ENCODE data around the gene CD63. TPM values are rescaled to one million over a fixed set of nuclear protein-coding genes. Genes with fewer than 3 reads are reported as not detected.

CD63 gene
- total RNA-seq, 3 donors from 2014 or later, result 540 to 910 (median 777) TPM

GRCh38 chr12:55728186-55728938, 447 bp downstream of the CD63 start:
- H3K9me3 ChIP-seq, result no peaks in the 10 kb centered on the region
- no peaks in the 10 kb centered on the region for H3K27me3 ChIP-seq
- H3K4me1 ChIP-seq, result peaks cover 9 to 13% of the 10 kb centered on the region in 2 donors
- peak in 1 of 2 donors; percentile 78 for DNase-seq (ENCODE audit: low spot score in 2 of 2)
- peak overlapping the region; percentile 96 to 98 for H3K27ac ChIP-seq
- intact Hi-C loops (cut with DNase I; ENCODE audit: low total_unique reads), result no loop called here
- peak overlapping the region; percentile 75 to 89 (median 87) for H3K4me3 ChIP-seq
- no peaks in the 10 kb centered on the region for H3K36me3 ChIP-seq
- TF ChIP-seq POLR2A (IDR thresholded peaks at IDR 0.05), result no peak
- peak in 1 of 3 donors; percentile 8 for TF ChIP-seq CTCF (IDR thresholded peaks at IDR 0.05)
- TF ChIP-seq POLR2AphosphoS5 (IDR thresholded peaks at IDR 0.05), result peak in 2 of 3 donors; percentile 27 to 36

- peaks cover 9 to 13% of the 10 kb centered on the region in 2 donors for H3K4me1 ChIP-seq
- TF ChIP-seq POLR2AphosphoS5 (IDR thresholded peaks at IDR 0.05), result no peak
- no peak for TF ChIP-seq POLR2A (IDR thresholded peaks at IDR 0.05)
- no peak for TF ChIP-seq CTCF (IDR thresholded peaks at IDR 0.05)
- intact Hi-C loops (cut with DNase I; ENCODE audit: low total_unique reads), result no loop called here
Measured at GRCh38 chr12:55727643-55728185, 1.1 kb downstream of the CD63 start.

GRCh38 chr12:55726971-55727370, 1.8 kb downstream of the CD63 start:
- intact Hi-C loops (cut with DNase I; ENCODE audit: low total_unique reads), result no loop called here
- H3K4me1 ChIP-seq, result peaks cover 9 to 13% of the 10 kb centered on the region in 2 donors

More at GRCh38 chr12:55727643-55728185, 1.1 kb downstream of the CD63 start:
- Histone ChIP-seq H3K27ac (peak overlapping the region; percentile 96 to 98), H3K9me3 (no peaks in the 10 kb centered on the region), H3K36me3 (no peaks in the 10 kb centered on the region), H3K27me3 (no peaks in the 10 kb centered on the region), H3K4me3 (peak overlapping the region; percentile 75 to 89 (median 87))
- peak in 1 of 2 donors; percentile 53 for DNase-seq (ENCODE audit: low spot score in 2 of 2)

GRCh38 chr12:55725556-55725955, 3.3 kb downstream of the CD63 start:
- Histone ChIP-seq H3K36me3 (no peaks in the 10 kb centered on the region), H3K27me3 (no peaks in the 10 kb centered on the region), H3K4me3 (no peak overlapping the region), H3K9me3 (no peaks in the 10 kb centered on the region), H3K27ac (peak overlapping the region in 1 of 2 donors; percentile 40), H3K4me1 (peaks cover 13% of the 10 kb centered on the region in 2 donors)
- no peak for DNase-seq (ENCODE audit: low spot score in 2 of 2)
- TF ChIP-seq POLR2A (IDR thresholded peaks at IDR 0.05) (no peak), CTCF (IDR thresholded peaks at IDR 0.05) (no peak), POLR2AphosphoS5 (IDR thresholded peaks at IDR 0.05) (no peak)
- intact Hi-C loops (cut with DNase I; ENCODE audit: low total_unique reads), result no loop called here

More at GRCh38 chr12:55726971-55727370, 1.8 kb downstream of the CD63 start:
- TF ChIP-seq POLR2A (IDR thresholded peaks at IDR 0.05) (no peak), POLR2AphosphoS5 (IDR thresholded peaks at IDR 0.05) (no peak), CTCF (IDR thresholded peaks at IDR 0.05) (no peak)
- peak in 1 of 2 donors; percentile 51 for DNase-seq (ENCODE audit: low spot score in 2 of 2)
- Histone ChIP-seq H3K27ac (peak overlapping the region; percentile 96 to 98), H3K9me3 (no peaks in the 10 kb centered on the region), H3K36me3 (no peaks in the 10 kb centered on the region), H3K4me3 (peak overlapping the region; percentile 75 to 89 (median 87)), H3K27me3 (no peaks in the 10 kb centered on the region)

- intact Hi-C loops (cut with DNase I; ENCODE audit: low total_unique reads), result no loop called here
- TF ChIP-seq CTCF (IDR thresholded peaks at IDR 0.05), result no peak
- no peak for TF ChIP-seq POLR2A (IDR thresholded peaks at IDR 0.05)
- TF ChIP-seq POLR2AphosphoS5 (IDR thresholded peaks at IDR 0.05), result no peak
- Histone ChIP-seq H3K9me3 (no peaks in the 10 kb centered on the region), H3K27ac (peak overlapping the region in 1 of 2 donors; percentile 30), H3K4me1 (peaks cover 9 to 18% of the 10 kb centered on the region in 2 donors), H3K4me3 (no peak overlapping the region), H3K36me3 (no peaks in the 10 kb centered on the region), H3K27me3 (no peaks in the 10 kb centered on the region)
- DNase-seq (ENCODE audit: low spot score in 2 of 2), result peak in 1 of 2 donors; percentile 38
Measured at GRCh38 chr12:55724940-55725309, 3.9 kb downstream of the CD63 start.

All from breast epithelium (tissue), 4 donors.